HCT116 (cell line): ENCODE measurements around the gene ZC3H15.

Experiments used
- CTCF ChIP-seq, 3 experiments: fragments of 200-600 bp in 1 of 3; sonication (generic) in 1 of 3; IDR thresholded peaks in 2 of 3; conservative IDR thresholded peaks in 1 of 3; 2 replicates each; pipeline ENCODE4 v1.5.1; 2012 to 2017; ENCODE audit warnings: low read depth in 2 of 3, low read length in 2 of 3, antibody characterized with exemption in 1 of 3, borderline replicate concordance in 1 of 3, control low read depth in 1 of 3, mild to moderate bottlenecking in 1 of 3, mixed read lengths in 1 of 3, mixed run types in 1 of 3, moderate library complexity in 1 of 3; ENCODE audit not compliant: insufficient read depth in 1 of 3
- EGR1 ChIP-seq: IDR thresholded peaks from 2 replicates; pipeline ENCODE4 v1.6.1; 2012; ENCODE audit warnings: low read depth
- EZH2phosphoT487 ChIP-seq: fragments of 200-600 bp; IDR thresholded peaks from 2 replicates; pipeline ENCODE4 v1.6.1; 2018; ENCODE audit warnings: antibody characterized with exemption, borderline replicate concordance
- MAX ChIP-seq: IDR thresholded peaks from 2 replicates; pipeline ENCODE4 v1.6.1; 2012
- POLR2A ChIP-seq: IDR thresholded peaks from 2 replicates; pipeline ENCODE4 v1.7.0; 2011; ENCODE audit warnings: borderline replicate concordance; ENCODE audit not compliant: insufficient read depth, insufficient read length; ENCODE audit errors: extremely low read depth
- POLR2AphosphoS5 ChIP-seq: IDR thresholded peaks from 2 replicates; pipeline ENCODE4 v1.6.1; 2011; ENCODE audit warnings: mild to moderate bottlenecking, low read depth, low read length, moderate library complexity
- RAD21 ChIP-seq: IDR thresholded peaks from 2 replicates; pipeline ENCODE4 v1.6.1; 2012; ENCODE audit warnings: low read depth, mild to moderate bottlenecking
- SIN3A ChIP-seq: IDR thresholded peaks from 2 replicates; pipeline ENCODE4 v1.6.1; 2012; ENCODE audit warnings: low read depth
- SRF ChIP-seq: IDR thresholded peaks from 2 replicates; pipeline ENCODE4 v1.6.1; 2012; ENCODE audit warnings: low read depth
- YY1 ChIP-seq: IDR thresholded peaks from 2 replicates; pipeline ENCODE4 v1.6.1; 2011; ENCODE audit warnings: low read length, low read depth, moderate library complexity, mild to moderate bottlenecking; ENCODE audit not compliant: insufficient replicate concordance; ENCODE audit errors: extremely low read depth
- ZFX ChIP-seq: fragments of 450-650 bp; IDR thresholded peaks from 2 replicates; pipeline ENCODE4 v1.6.1; 2017
- ZNF274 ChIP-seq: fragments of 200-500 bp; sonication (Bioruptor generic); IDR thresholded peaks from 2 replicates; pipeline ENCODE4 v1.6.1; 2014; ENCODE audit warnings: mild to moderate bottlenecking, low read depth, low read length, inconsistent platforms

GRCh38 chr2:186516396-186516795 is 30.3 kb downstream of the ZC3H15 start:
- TF ChIP-seq CTCF (IDR thresholded peaks at IDR 0.05 in 2 of 3, conservative IDR thresholded peaks at IDR 0.05 in 1 of 3; ENCODE audit: borderline replicate concordance in 1 of 3, insufficient read depth in 1 of 3, low read depth in 2 of 3, low read length in 2 of 3) (no peak), RAD21 (no peak), EGR1 (no peak), YY1 (no peak), SIN3A (no peak), POLR2A (no peak), ZNF274 (no peak), POLR2AphosphoS5 (no peak), EZH2phosphoT487 (no peak), MAX (no peak), SRF (no peak), ZFX (no peak)
